GM21619 (cell line): ENCODE measurements around the gene A1BG.
"Not testable (repeated sequence)": the region's sequence is repeated elsewhere in the genome, so short reads cannot be mapped to it uniquely, and the experiment has no call there.

Experiments used
- ATAC-seq: cut with Tn5 transposase; IDR thresholded peaks from one replicate; pipeline ENCODE4 v1.9.1; 2021; ENCODE audit not compliant: unreplicated experiment

A1BG gene

GRCh38 chr19:58336820-58337219 lies 16.5 kb downstream of the A1BG start:
- ATAC-seq: no peak

- no peak for ATAC-seq
Measured at GRCh38 chr19:58336216-58336615, 17.1 kb downstream of the A1BG start.

GRCh38 chr19:58335630-58336029 lies 17.7 kb downstream of the A1BG start:
- no peak for ATAC-seq

GRCh38 chr19:58334691-58335249 lies 18.5 kb downstream of the A1BG start:
- no peak for ATAC-seq

GRCh38 chr19:58332697-58333096 lies 20.6 kb downstream of the A1BG start:
- ATAC-seq: no peak

GRCh38 chr19:58330458-58330857 lies 22.8 kb downstream of the A1BG start:
- ATAC-seq: no peak

GRCh38 chr19:58328999-58329398 lies 24.3 kb downstream of the A1BG start:
- ATAC-seq: no peak

- ATAC-seq: peak; percentile 88
Measured at GRCh38 chr19:58326914-58327726, 26.2 kb downstream of the A1BG start, which contains the start of gene ZSCAN22. Gene ZSCAN22 (plus strand): TSS chr19:58326994. CDS start chr19:58334803, 7,809 bp downstream.

GRCh38 chr19:58326501-58326913 lies 26.8 kb downstream of the A1BG start:
- no peak for ATAC-seq

GRCh38 chr19:58325311-58326022 lies 27.8 kb downstream of the A1BG start:
- no peak for ATAC-seq

- ATAC-seq: no peak
Measured at GRCh38 chr19:58319241-58319640, 34.1 kb downstream of the A1BG start.

GRCh38 chr19:58318297-58318696 lies 35.0 kb downstream of the A1BG start:
- no peak for ATAC-seq

- ATAC-seq: no peak
Measured at GRCh38 chr19:58317476-58318072, 35.7 kb downstream of the A1BG start.

- no peak for ATAC-seq
Measured at GRCh38 chr19:58315580-58315979, 37.7 kb downstream of the A1BG start.

- no peak for ATAC-seq
Measured at GRCh38 chr19:58311345-58311865, 41.9 kb downstream of the A1BG start.

GRCh38 chr19:58310685-58311084 lies 42.6 kb downstream of the A1BG start:
- ATAC-seq: not testable (repeated sequence)

GRCh38 chr19:58307736-58308135 lies 45.6 kb downstream of the A1BG start:
- no peak for ATAC-seq

- ATAC-seq: no peak
Measured at GRCh38 chr19:58305932-58306323, 47.4 kb downstream of the A1BG start.

- peak; percentile 97 for ATAC-seq
Measured at GRCh38 chr19:58305065-58305931, 48.0 kb downstream of the A1BG start, which contains the start of gene ERVK3-1. Gene ERVK3-1 (plus strand): TSS chr19:58305377. CDS start chr19:58312169, 6,792 bp downstream.

GRCh38 chr19:58304748-58305064 lies 48.6 kb downstream of the A1BG start:
- ATAC-seq: no peak
